ENCODE data around the gene BICRA. TPM values are rescaled to one million over a fixed set of nuclear protein-coding genes. Genes with fewer than 3 reads are reported as not detected.
A peak's percentile ranks its signal among the peaks of the same experiment; 100 is the strongest.

The BICRA gene
- total RNA-seq, 2 donors from 2014 or later = 10.3 to 12.2 TPM

DNA sequence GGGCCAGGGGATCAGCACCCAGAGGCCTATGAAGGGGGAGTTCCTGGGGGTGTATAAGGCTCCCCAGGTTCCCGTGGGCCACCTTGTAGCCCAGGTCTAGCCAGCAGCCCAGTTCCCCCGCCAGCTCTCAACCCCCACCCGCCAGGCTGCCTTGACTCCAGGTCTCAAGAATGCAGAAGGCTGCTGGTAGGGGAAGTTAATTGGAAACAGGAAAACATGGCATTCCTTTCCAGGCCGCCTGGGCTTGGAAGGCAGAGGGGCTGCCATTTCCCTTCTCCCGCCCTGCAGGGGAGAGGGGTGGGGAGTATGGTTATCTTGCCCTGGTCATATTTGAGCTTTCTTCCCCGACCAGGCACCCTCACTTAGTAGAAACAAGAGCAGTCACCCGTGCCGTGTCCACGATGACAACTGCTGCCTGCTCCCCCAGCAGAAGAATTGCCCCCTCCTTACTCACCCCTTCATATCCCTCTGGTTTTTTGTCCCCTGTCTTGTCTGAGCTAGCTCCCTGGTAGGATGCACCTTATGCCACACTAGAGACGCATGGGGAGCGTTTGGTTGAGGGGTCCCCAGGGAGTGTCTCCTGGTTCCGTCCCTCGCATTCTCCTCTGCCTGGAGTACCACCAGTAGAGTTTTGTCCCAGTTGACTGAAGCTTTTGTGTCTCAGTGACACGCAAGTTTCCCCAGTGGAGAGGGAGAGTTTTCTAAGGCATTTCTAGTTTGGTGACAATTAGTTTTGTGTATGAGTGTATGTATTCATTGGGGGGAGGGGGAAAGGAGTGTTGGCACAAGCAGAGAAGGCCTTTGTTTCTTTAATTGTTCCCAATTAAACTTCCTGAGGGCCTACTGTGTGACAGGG, 4.5 kb downstream of the BICRA start:
- peaks cover 9% of the 10 kb centered on the region for H3K4me1 Mint-ChIP-seq
- H3K36me3 Mint-ChIP-seq (ENCODE audit: low read depth) = no peaks in the 10 kb centered on the region
- H3K27me3 Mint-ChIP-seq = no peaks in the 10 kb centered on the region
- H3K4me3 Mint-ChIP-seq = no peak overlapping the region
- ATAC-seq (replicated peaks) = no peak
- H3K27ac Mint-ChIP-seq = no peak overlapping the region
- H3K9me3 Mint-ChIP-seq = no peaks in the 10 kb centered on the region

DNA sequence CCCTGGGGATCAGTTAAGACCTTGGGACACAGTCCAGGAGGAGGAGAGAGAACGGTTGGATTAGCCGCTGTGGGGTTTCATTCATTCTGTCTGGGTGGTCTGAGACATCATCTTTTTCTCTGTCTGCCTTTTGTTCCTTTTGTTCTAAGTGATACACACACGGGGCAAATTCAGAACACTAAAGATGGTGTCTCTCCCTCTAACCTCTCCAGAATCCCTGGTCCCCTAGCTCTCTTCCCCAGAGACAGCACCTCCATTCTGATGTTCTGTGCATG, 5.0 kb downstream of the BICRA start:
- Mint-ChIP-seq H3K4me3 (no peak overlapping the region), H3K4me1 (peaks cover 9% of the 10 kb centered on the region), H3K27me3 (no peaks in the 10 kb centered on the region), H3K9me3 (no peaks in the 10 kb centered on the region), H3K36me3 (ENCODE audit: low read depth) (no peaks in the 10 kb centered on the region), H3K27ac (no peak overlapping the region)
- no peak for ATAC-seq (replicated peaks)

DNA sequence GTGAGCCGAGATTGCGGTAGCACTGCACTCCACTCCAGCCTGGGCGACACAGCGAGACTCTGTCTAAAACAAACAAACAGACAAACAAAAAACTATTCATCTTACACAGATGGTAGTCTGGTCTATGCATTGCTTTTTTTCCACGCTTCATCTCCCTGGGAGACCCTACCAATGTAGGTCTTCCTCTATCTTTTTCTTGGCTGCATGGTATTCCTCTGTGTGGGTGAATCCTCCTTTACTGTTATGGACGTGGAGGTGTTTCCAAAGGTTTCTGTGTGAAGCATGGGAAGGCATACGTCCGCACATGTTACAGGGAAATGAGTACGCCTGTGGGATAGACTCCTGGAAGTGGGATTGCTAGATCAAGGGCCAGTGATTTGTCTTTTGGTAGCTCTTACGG, 5.6 kb downstream of the BICRA start:
- no peak for ATAC-seq (replicated peaks)
- H3K4me3 Mint-ChIP-seq = no peak overlapping the region
- H3K27me3 Mint-ChIP-seq = no peaks in the 10 kb centered on the region
- H3K27ac Mint-ChIP-seq = no peak overlapping the region
- H3K36me3 Mint-ChIP-seq (ENCODE audit: low read depth) = no peaks in the 10 kb centered on the region
- no peaks in the 10 kb centered on the region for H3K9me3 Mint-ChIP-seq
- H3K4me1 Mint-ChIP-seq = peaks cover 9% of the 10 kb centered on the region

DNA sequence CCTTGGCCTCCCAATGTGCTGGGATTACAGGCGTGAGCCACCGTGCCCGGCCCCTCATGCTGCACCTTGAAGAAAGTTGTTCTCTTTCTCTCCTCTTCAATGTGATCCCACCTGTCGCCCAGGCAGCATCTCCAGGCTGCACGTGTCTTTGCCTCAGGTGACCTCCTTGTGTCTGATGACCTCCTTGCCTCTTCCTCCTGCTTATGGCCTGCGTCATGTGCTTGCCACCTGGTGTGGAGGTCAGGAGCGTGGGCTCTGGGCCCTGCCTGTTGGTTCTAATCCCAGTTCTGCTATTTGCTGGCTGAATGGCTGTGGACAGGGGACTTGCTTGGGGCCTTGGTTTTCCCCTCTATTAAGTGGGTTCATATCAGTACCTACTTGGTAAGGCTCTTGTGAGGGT, 6.3 kb downstream of the BICRA start:
- H3K27me3 Mint-ChIP-seq = no peaks in the 10 kb centered on the region
- peaks cover 13% of the 10 kb centered on the region for H3K4me1 Mint-ChIP-seq
- no peaks in the 10 kb centered on the region for H3K36me3 Mint-ChIP-seq (ENCODE audit: low read depth)
- H3K9me3 Mint-ChIP-seq = no peaks in the 10 kb centered on the region
- no peak overlapping the region for H3K4me3 Mint-ChIP-seq
- no peak for ATAC-seq (replicated peaks)
- no peak overlapping the region for H3K27ac Mint-ChIP-seq

DNA sequence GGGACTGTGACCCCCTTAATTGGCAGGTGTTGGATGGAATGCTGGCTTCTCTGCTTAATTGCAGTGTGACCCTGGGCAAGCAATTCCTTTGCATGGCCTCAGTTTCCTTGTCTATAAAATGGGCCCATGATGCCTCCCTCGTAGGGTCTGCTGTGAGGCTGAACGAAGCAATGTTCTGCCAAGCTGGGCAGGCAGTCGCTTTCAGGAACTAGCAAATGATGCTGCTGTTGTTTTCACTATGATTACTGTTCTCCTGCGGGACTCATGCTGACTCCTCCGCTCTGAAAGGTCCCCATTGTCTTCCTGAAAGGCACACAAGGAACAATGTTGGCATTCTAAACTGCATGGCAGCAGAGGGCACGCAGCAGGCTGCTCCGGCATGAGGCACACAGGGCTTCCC, 6.8 kb downstream of the BICRA start:
- no peaks in the 10 kb centered on the region for H3K9me3 Mint-ChIP-seq

DNA sequence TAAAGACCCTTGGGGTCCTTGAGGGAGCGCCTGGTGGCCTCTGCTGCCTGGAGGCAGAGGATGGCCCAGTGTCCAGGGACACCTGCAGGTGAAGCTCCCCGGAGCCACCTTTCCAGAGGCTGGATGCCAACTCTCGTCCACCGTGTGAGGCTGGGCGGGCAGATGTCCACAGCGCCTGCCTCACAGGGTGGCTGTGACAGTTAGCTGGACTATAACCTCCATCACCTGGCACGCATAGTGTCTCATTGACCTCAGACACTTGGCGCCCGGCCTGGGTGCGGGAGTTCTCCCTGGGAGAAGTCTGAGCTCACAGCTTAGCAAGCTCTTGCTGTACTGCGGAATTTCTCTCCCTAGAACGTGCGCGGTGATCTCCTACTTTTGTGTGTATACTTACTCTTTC, 9.8 kb downstream of the BICRA start:
- Mint-ChIP-seq H3K27ac (no peak overlapping the region), H3K9me3 (no peaks in the 10 kb centered on the region), H3K4me1 (peaks cover 4% of the 10 kb centered on the region), H3K36me3 (ENCODE audit: low read depth) (peaks cover 1% of the 10 kb centered on the region), H3K27me3 (no peaks in the 10 kb centered on the region), H3K4me3 (no peak overlapping the region)
- no peak for ATAC-seq (replicated peaks)

More for the DNA sequence above, 6.8 kb downstream of the BICRA start:
- Mint-ChIP-seq H3K4me3 (no peak overlapping the region), H3K27ac (no peak overlapping the region), H3K27me3 (no peaks in the 10 kb centered on the region), H3K36me3 (ENCODE audit: low read depth) (no peaks in the 10 kb centered on the region), H3K4me1 (peaks cover 12% of the 10 kb centered on the region)
- no peak for ATAC-seq (replicated peaks)

DNA sequence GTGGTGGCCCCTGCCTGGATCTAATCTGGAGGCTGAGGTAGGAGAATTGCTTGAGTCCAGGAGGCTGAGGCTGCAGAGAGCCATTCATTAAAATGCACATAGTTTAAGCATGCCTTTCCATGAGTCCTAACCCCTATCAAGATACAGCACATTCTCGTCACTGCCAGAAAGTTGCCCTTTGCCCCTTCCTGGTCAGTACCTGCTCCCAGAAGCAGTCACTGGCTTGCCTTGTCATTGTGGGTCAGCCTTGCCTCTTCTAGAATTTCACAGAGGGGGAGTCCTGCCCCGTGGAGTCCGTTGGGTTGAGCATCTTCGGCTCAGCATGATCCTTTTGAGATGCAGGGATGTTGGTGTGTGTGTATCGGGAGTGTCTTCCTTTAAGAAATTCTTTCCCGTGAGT, 10.8 kb downstream of the BICRA start:
- no peaks in the 10 kb centered on the region for H3K9me3 Mint-ChIP-seq
- H3K4me1 Mint-ChIP-seq = peaks cover 8% of the 10 kb centered on the region
- no peaks in the 10 kb centered on the region for H3K27me3 Mint-ChIP-seq
- peaks cover 8% of the 10 kb centered on the region for H3K36me3 Mint-ChIP-seq (ENCODE audit: low read depth)
- H3K4me3 Mint-ChIP-seq = no peak overlapping the region
- no peak overlapping the region for H3K27ac Mint-ChIP-seq
- no peak for ATAC-seq (replicated peaks)

DNA sequence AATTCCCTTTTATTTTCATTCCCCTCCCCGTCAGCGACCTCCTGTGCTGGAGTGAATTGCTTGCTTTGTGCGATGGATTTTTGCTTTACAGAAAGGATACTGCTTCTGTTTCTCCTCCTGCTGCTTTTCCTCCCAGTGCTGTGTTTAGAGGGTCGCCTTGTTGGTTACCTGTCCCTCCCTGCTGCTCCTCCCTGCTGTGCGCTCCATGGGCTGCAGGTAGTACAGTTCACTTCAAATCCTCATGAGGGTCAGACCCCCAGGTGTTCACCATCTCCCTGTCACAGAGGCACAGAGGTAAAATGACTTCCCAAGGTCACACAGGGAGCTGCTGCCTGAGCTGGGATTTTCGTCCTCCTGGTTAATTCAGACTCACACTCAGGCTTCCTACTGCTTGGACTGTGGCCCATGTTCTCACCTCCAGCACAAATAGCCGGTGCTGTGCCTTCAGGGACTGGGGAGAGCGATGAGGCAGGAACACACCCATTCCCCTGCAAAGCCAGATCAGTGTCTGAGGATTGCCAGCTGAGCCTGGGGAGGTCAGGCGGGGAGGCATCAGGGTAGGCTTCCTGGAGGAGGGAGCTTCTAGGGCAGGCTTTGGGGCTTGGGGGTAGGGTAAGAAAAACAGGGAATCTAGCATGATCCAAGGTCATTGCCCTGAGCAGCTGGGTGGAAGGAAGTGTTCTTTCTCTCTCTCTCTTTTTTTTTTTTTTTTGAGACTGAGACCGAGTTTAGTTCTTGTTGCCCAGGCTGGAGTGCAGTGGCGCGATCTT, 14.4 kb downstream of the BICRA start:
- H3K4me1 Mint-ChIP-seq = peaks cover 8% of the 10 kb centered on the region
- no peak for ATAC-seq (replicated peaks)
- H3K4me3 Mint-ChIP-seq = no peak overlapping the region
- peaks cover 8% of the 10 kb centered on the region for H3K36me3 Mint-ChIP-seq (ENCODE audit: low read depth)
- no peak overlapping the region for H3K27ac Mint-ChIP-seq
- H3K27me3 Mint-ChIP-seq = no peaks in the 10 kb centered on the region
- no peaks in the 10 kb centered on the region for H3K9me3 Mint-ChIP-seq

DNA sequence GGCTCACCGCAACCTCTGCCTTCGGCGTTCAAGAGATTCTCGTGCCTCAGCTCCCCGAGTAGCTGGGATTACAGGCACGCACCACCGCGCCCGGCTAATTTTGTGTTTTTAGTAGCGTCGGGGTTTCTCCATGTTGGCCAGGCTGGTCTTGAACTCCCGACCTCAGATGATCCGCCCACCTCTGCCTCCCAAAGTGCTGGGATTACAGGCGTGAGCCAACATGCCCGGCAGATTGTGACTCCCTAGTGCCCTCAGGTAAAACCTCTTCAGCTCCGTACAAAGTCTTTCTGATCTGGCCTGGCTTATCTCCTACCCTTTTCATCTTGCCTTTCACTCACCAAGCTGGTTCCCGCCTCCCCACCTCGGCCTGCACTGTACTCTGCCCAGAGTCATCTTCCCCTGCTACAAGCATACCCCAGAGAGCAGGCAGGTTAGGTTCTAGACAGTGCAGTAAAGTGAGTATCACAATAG, 15.0 kb downstream of the BICRA start:
- Mint-ChIP-seq H3K27me3 (no peaks in the 10 kb centered on the region), H3K36me3 (ENCODE audit: low read depth) (peaks cover 8% of the 10 kb centered on the region), H3K9me3 (no peaks in the 10 kb centered on the region), H3K4me1 (peaks cover 8% of the 10 kb centered on the region), H3K4me3 (no peak overlapping the region), H3K27ac (peak overlapping the region; percentile 56)
- ATAC-seq (replicated peaks) = no peak

DNA sequence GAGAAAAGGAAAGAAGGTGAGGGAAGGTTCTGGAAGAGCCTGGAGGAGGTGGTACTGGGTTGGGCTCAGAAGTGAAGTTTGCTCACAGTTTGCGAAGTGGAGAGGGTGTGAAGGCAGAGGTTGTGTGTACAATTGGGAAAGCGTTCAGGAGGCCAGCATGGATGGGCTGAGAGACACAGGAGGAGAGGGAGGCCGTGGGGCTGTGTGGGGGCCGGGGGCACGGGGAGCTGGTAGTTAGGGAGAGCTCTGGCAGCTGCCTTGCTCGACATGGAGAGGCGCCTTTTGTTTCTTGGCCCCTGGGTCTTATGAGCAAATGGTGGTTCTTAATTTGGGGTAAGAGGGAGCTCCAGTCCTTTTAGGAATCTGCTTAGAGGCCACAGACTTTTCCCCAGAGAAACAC, 16.7 kb downstream of the BICRA start:
- Mint-ChIP-seq H3K27ac (peak overlapping the region; percentile 63), H3K4me3 (no peak overlapping the region), H3K9me3 (no peaks in the 10 kb centered on the region), H3K4me1 (peaks cover 4% of the 10 kb centered on the region), H3K36me3 (ENCODE audit: low read depth) (peaks cover 15% of the 10 kb centered on the region), H3K27me3 (no peaks in the 10 kb centered on the region)
- ATAC-seq (replicated peaks) = no peak

DNA sequence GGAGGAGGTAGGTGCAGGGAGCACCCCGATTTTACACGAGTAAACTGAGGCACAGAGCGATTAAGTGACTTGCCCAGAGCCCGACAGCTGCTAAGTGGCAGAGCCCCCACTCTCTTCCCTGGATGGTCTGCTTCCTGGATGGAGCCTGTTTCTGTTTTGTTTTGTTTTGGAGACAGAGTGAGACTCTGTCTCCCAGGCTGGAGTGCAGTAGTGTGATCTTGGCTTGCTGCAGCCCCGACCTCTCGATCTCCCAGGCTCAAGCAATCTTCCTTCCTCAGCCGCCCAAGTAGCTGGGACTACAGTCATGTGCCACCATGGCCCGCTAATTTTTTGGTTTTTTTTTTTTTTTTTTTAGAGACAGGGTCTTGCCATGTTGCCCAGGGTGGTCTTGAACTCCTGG, 17.3 kb downstream of the BICRA start:
- Mint-ChIP-seq H3K9me3 (no peaks in the 10 kb centered on the region), H3K27me3 (no peaks in the 10 kb centered on the region), H3K4me3 (no peak overlapping the region), H3K4me1 (peaks cover 4% of the 10 kb centered on the region), H3K27ac (peak overlapping the region; percentile 63), H3K36me3 (ENCODE audit: low read depth) (peaks cover 15% of the 10 kb centered on the region)
- no peak for ATAC-seq (replicated peaks)

DNA sequence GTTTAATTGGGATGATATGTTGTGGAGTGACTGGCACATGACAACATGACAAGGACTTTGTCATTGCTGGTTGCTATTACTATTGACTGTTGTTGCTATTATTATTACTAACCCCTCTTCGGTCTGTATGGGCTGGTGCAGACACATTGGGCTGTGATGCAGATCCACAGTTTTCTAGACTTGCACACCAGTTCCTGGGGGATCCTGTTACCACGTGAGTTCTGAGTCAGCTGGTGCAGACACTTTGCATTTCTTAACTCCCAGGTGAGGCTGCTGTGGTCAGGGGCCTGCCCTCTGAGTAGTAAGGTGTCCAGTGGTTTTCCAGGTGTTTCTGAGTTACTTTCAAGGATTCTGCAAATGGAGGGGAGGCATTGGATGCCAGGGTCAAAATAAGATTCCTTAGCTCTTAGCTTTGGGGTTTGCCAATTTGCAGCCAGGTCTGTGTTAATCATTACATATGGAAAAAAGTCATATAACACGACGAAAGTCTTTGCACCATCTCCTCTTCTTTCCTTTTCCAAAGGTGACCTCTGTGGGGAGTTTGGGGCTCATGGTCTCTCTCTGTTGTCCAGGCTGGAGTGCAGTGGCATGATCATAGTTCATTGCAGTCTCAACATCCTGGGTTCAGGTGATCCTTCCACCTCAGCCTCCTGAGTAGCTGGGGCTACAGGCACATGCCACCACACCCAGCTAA, 19.3 kb downstream of the BICRA start:
- H3K27me3 Mint-ChIP-seq = no peaks in the 10 kb centered on the region
- H3K4me3 Mint-ChIP-seq = no peak overlapping the region
- H3K9me3 Mint-ChIP-seq = no peaks in the 10 kb centered on the region
- H3K36me3 Mint-ChIP-seq (ENCODE audit: low read depth) = peaks cover 15% of the 10 kb centered on the region
- H3K4me1 Mint-ChIP-seq = peaks cover 10% of the 10 kb centered on the region
- ATAC-seq (replicated peaks) = peak; percentile 19
- no peak overlapping the region for H3K27ac Mint-ChIP-seq

DNA sequence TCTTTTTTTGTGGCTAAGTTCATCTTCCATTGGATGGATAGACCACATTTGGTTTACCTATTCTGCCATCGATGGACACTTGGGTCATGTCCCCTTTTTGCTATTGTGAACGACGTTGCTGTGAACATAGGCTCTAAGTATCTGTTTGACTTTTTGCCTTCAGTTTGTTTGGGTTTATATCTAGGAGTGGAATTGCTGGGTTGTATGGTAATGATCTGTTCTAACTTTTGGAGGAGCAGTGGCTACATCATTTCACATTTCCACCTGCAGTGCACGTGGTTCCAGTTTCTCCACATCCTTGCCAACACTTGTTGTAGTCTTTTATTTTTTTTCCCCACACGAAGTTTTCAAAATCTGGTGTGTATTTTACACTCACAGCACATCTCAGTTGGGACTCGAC, 21.7 kb downstream of the BICRA start:
- Mint-ChIP-seq H3K4me1 (peaks cover 6% of the 10 kb centered on the region), H3K36me3 (ENCODE audit: low read depth) (peaks cover 7% of the 10 kb centered on the region), H3K27ac (no peak overlapping the region), H3K4me3 (no peak overlapping the region), H3K9me3 (no peaks in the 10 kb centered on the region), H3K27me3 (no peaks in the 10 kb centered on the region)
- ATAC-seq (replicated peaks) = no peak

DNA sequence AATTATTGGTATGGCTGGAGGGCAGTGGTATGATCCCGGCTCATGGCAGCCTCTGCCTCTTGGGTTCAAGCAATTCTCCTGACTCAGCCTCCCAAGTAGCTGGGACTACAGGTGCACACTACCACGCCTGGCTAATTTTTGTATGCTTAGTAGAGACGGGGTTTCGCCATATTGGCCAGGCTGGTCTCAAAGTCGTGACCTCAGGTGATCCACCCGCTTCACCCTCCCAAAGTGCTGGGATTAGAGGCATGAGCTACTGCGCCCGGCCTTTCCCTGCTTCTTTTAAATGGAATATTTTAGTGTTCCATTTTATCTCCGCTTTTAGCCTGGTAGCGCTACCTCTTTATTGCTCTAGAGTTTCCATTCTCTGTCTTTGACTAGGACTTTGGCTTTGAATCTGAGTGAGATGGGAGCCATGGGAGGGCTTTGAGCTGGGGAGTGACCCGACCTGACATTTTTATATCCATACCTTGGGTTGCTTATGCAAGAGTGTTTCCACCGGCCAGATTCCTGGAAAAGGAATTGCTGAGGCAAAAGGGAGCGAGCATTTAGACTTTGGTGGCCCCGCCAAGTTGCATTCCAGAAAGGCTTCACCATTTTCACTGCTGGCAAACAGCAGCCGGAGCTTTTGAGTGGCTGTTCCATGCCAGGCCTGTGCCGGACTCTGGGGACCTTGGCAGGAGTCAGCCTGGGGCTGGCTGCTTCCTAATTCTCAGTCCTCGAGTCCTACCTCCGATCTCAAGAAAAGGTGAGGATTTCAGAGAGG, 22.9 kb downstream of the BICRA start:
- no peaks in the 10 kb centered on the region for H3K9me3 Mint-ChIP-seq
- ATAC-seq (replicated peaks) = no peak
- H3K4me3 Mint-ChIP-seq = no peak overlapping the region
- H3K27me3 Mint-ChIP-seq = no peaks in the 10 kb centered on the region
- peak overlapping the region; percentile 75 for H3K27ac Mint-ChIP-seq
- H3K36me3 Mint-ChIP-seq (ENCODE audit: low read depth) = peaks cover 7% of the 10 kb centered on the region
- peaks cover 6% of the 10 kb centered on the region for H3K4me1 Mint-ChIP-seq

All from activated T-helper 17 cell treated with anti-CD3 and anti-CD28 coated beads, Interleukin-2, amount 50 U/mL, for 72 hours (primary cell).